Stomach smooth muscle (tissue), 2 donors: ENCODE results near the gene SRSF3.

Source experiments
- H3K27ac ChIP-seq: one replicate; pipeline ENCODE4 v1.7.0; 2013; ENCODE audit warnings: mild to moderate bottlenecking, low read length, inconsistent platforms
- H3K27me3 ChIP-seq, 2 donors: one replicate each; pipeline ENCODE4 v1.7.0; 2013; ENCODE audit warnings: low read length in 2 of 2; ENCODE audit not compliant: insufficient read depth in 2 of 2, control insufficient read depth in 1 of 2
- H3K36me3 ChIP-seq, 2 donors: one replicate each; pipeline ENCODE4 v1.7.0; 2013; ENCODE audit warnings: low read length in 2 of 2; ENCODE audit not compliant: control insufficient read depth in 2 of 2, insufficient read depth in 2 of 2
- H3K4me1 ChIP-seq: one replicate; pipeline ENCODE4 v1.7.0; 2013; ENCODE audit warnings: low read length; ENCODE audit not compliant: control insufficient read depth, insufficient read depth
- H3K4me3 ChIP-seq, 2 donors: one replicate each; pipeline ENCODE4 v1.7.0; 2013; ENCODE audit warnings: low read length in 2 of 2
- H3K9ac ChIP-seq, 2 donors: one replicate each; pipeline ENCODE4 v1.7.0; 2013; ENCODE audit warnings: low read length in 2 of 2, mild to moderate bottlenecking in 1 of 2
- H3K9me3 ChIP-seq, 2 donors: one replicate each; pipeline ENCODE4 v1.7.0; 2013; ENCODE audit warnings: low read length in 2 of 2; ENCODE audit not compliant: control insufficient read depth in 2 of 2
- donor health status: healthy.
- donor health status: Pancreatic carcinoma.

The SRSF3 gene

GRCh38 chr6:36594029-36594815 is at the start of gene SRSF3:
SRSF3 (plus strand) TSS chr6:36594362; CDS start chr6:36596763, 2,401 bp downstream.
- Histone ChIP-seq H3K4me1 (peaks cover 25% of the 10 kb centered on the region), H3K9me3 (no peaks in the 10 kb centered on the region), H3K36me3 (peaks cover 15 to 22% of the 10 kb centered on the region in 2 donors), H3K4me3 (peak within 1 kb of the TSS; percentile 96 to 98), H3K9ac (peak within 1 kb of the TSS; percentile 98 to 100), H3K27me3 (no peaks in the 10 kb centered on the region), H3K27ac (peak within 1 kb of the TSS; percentile 98)

GRCh38 chr6:36545767-36546307 is 48.3 kb upstream of the SRSF3 start:
- peak overlapping the region; percentile 92 for H3K27ac ChIP-seq
- peaks cover 7% of the 10 kb centered on the region for H3K4me1 ChIP-seq
- no peaks in the 10 kb centered on the region for H3K9me3 ChIP-seq
- H3K27me3 ChIP-seq: no peaks in the 10 kb centered on the region
- no peaks in the 10 kb centered on the region for H3K36me3 ChIP-seq
- H3K4me3 ChIP-seq: peak overlapping the region; percentile 96 to 99
- H3K9ac ChIP-seq: peak overlapping the region; percentile 99 to 100

GRCh38 chr6:36546308-36546919 is 47.7 kb upstream of the SRSF3 start:
- H3K27me3 ChIP-seq: no peaks in the 10 kb centered on the region
- peak overlapping the region; percentile 96 to 99 for H3K4me3 ChIP-seq
- H3K9ac ChIP-seq: peak overlapping the region; percentile 99 to 100
- no peaks in the 10 kb centered on the region for H3K36me3 ChIP-seq
- peaks cover 7% of the 10 kb centered on the region for H3K4me1 ChIP-seq
- peak overlapping the region; percentile 92 for H3K27ac ChIP-seq
- no peaks in the 10 kb centered on the region for H3K9me3 ChIP-seq

- Histone ChIP-seq H3K4me3 (peak within 1 kb of the TSS; percentile 96 to 99), H3K36me3 (no peaks in the 10 kb centered on the region), H3K9ac (peak within 1 kb of the TSS; percentile 99 to 100), H3K4me1 (peaks cover 7% of the 10 kb centered on the region), H3K27ac (peak within 1 kb of the TSS; percentile 92), H3K27me3 (no peaks in the 10 kb centered on the region), H3K9me3 (no peaks in the 10 kb centered on the region)
These were observed 47.1 kb upstream of the SRSF3 start, which contains the start of gene STK38 for GRCh38 chr6:36546920-36547645. STK38 (minus strand) TSS chr6:36547479; CDS start chr6:36540202, 7,277 bp downstream.

GRCh38 chr6:36547646-36548400 is 46.3 kb upstream of the SRSF3 start:
- Histone ChIP-seq H3K27ac (no peak overlapping the region), H3K27me3 (no peaks in the 10 kb centered on the region), H3K4me3 (peak overlapping the region; percentile 96 to 99), H3K9ac (peak overlapping the region in 1 of 2 donors; percentile 100), H3K9me3 (no peaks in the 10 kb centered on the region), H3K36me3 (no peaks in the 10 kb centered on the region), H3K4me1 (peaks cover 7% of the 10 kb centered on the region)

- Histone ChIP-seq H3K9me3 (no peaks in the 10 kb centered on the region), H3K4me1 (peaks cover 7% of the 10 kb centered on the region), H3K4me3 (no peak overlapping the region), H3K27me3 (no peaks in the 10 kb centered on the region), H3K27ac (no peak overlapping the region), H3K9ac (no peak overlapping the region), H3K36me3 (no peaks in the 10 kb centered on the region)
These were observed 45.8 kb upstream of the SRSF3 start for GRCh38 chr6:36548401-36548743.

- Histone ChIP-seq H3K27ac (no peak overlapping the region), H3K4me1 (peaks cover 9% of the 10 kb centered on the region), H3K9me3 (no peaks in the 10 kb centered on the region), H3K27me3 (no peaks in the 10 kb centered on the region), H3K9ac (no peak overlapping the region), H3K4me3 (no peak overlapping the region), H3K36me3 (no peaks in the 10 kb centered on the region)
These were observed 43.6 kb upstream of the SRSF3 start for GRCh38 chr6:36550473-36551000.

- Histone ChIP-seq H3K27ac (no peak overlapping the region), H3K36me3 (no peaks in the 10 kb centered on the region), H3K9ac (no peak overlapping the region)
These were observed 38.4 kb upstream of the SRSF3 start for GRCh38 chr6:36555750-36556252.

GRCh38 chr6:36556281-36556680 is 37.9 kb upstream of the SRSF3 start:
- no peaks in the 10 kb centered on the region for H3K27me3 ChIP-seq

More at GRCh38 chr6:36555750-36556252, 38.4 kb upstream of the SRSF3 start:
- Histone ChIP-seq H3K27me3 (no peaks in the 10 kb centered on the region), H3K4me3 (no peak overlapping the region), H3K4me1 (peaks cover 4% of the 10 kb centered on the region), H3K9me3 (no peaks in the 10 kb centered on the region)

More at GRCh38 chr6:36556281-36556680, 37.9 kb upstream of the SRSF3 start:
- Histone ChIP-seq H3K4me1 (peaks cover 4% of the 10 kb centered on the region), H3K4me3 (no peak overlapping the region), H3K27ac (no peak overlapping the region), H3K9ac (no peak overlapping the region), H3K36me3 (no peaks in the 10 kb centered on the region), H3K9me3 (no peaks in the 10 kb centered on the region)
